K562 (cell line): ENCODE results near the gene CNTN4. TPM values are rescaled to one million over a fixed set of nuclear protein-coding genes. Genes with fewer than 3 reads are reported as not detected.

Experiments
- ATAC-seq: fragments of 200-7000 bp; cut with Tn5 transposase; 3 replicates; pipeline ENCODE4 v1.9.1; 2020; ENCODE audit warnings: moderate library complexity
- BruUV-seq: library from RNA; stranded (reverse); fragments of 400-500 nt; replicated peaks from 2 replicates; lab custom pipeline; 2021; lab: Mats Ljungman, UMichigan
- CTCF ChIA-PET: fragments of 300-600 bp; formaldehyde crosslinking; extraction: SDS; loops from one replicate; lab custom pipeline; 2021; ENCODE audit warnings: low intra/inter-chr PET ratio; lab: Yijun Ruan, JAX
- POLR2A ChIA-PET: fragments of 300-600, 350-650 bp; sonication (Branson Sonifier 250); formaldehyde crosslinking; extraction: SDS; loops from one replicate; lab custom pipeline; 2021; ENCODE audit warnings: antibody characterized with exemption, inconsistent platforms; lab: Yijun Ruan, JAX
- DNase-seq, 4 experiments: peaks; one replicate each; pipeline versions ENCODE4 v3.0.0 to v3.0.0-alpha.2; 2011 to 2018; ENCODE audit warnings: low spot score in 3 of 4, mixed read lengths in 3 of 4; ENCODE audit errors: extremely low read depth in 1 of 4
- FAIRE-seq: peaks from 2 replicates; lab custom pipeline; 2011; peaks lifted over from hg19 to GRCh38; lab: Jason Lieb, UNC
- H2AFZ ChIP-seq: 2 replicates; pipeline ENCODE4 v1.6.0; 2011; ENCODE audit warnings: low read depth, low read length, control low read depth, inconsistent platforms
- H3K27ac ChIP-seq: fragments of 200-600 bp; 3 replicates; pipeline ENCODE4 v1.8.0; 2011; ENCODE audit warnings: low read depth, mild to moderate bottlenecking, control low read depth, inconsistent platforms, low read length, moderate library complexity, mixed read lengths; ENCODE audit errors: extremely low read depth
- H3K27me3 ChIP-seq, 2 experiments: fragments of 300-600 bp in 1 of 2; 2 replicates in 1 of 2; 3 replicates in 1 of 2; pipeline versions ENCODE4 v1.6.0 to v1.8.0; 2011; ENCODE audit warnings: inconsistent platforms in 2 of 2, low read length in 2 of 2, mild to moderate bottlenecking in 1 of 2, mixed read lengths in 1 of 2, moderate library complexity in 1 of 2; ENCODE audit not compliant: control insufficient read depth in 2 of 2, insufficient read depth in 2 of 2
- H3K36me3 ChIP-seq: fragments of 300-600 bp; 3 replicates; pipeline ENCODE4 v1.8.0; 2011; ENCODE audit warnings: mild to moderate bottlenecking, low read length, inconsistent platforms; ENCODE audit not compliant: control insufficient read depth, insufficient read depth
- H3K4me1 ChIP-seq, 2 experiments: fragments of 200-600 bp in 1 of 2; replicated peaks in 1 of 2; 2 replicates in 1 of 2; 3 replicates in 1 of 2; pipeline versions ENCODE4 v1.5.1 to v1.8.0; 2011; ENCODE audit warnings: inconsistent platforms in 2 of 2, low read length in 2 of 2, mild to moderate bottlenecking in 1 of 2, mixed read lengths in 1 of 2, moderate library complexity in 1 of 2; ENCODE audit not compliant: control insufficient read depth in 2 of 2, insufficient read depth in 2 of 2
- H3K4me2 ChIP-seq: 2 replicates; pipeline ENCODE4 v1.6.1; 2011; ENCODE audit warnings: low read length, control low read depth, inconsistent platforms, mixed read lengths; ENCODE audit not compliant: insufficient read depth
- H3K4me3 ChIP-seq: fragments of 200-600 bp; sonication (generic), shearing (Covaris generic); 2 replicates; pipeline ENCODE4 v1.5.1; 2016; ENCODE audit warnings: control low read depth, inconsistent platforms
- H3K79me2 ChIP-seq: fragments of 200-600 bp; 3 replicates; pipeline ENCODE4 v1.8.0; 2011; ENCODE audit warnings: low read length, inconsistent platforms; ENCODE audit not compliant: control insufficient read depth, insufficient read depth
- H3K9ac ChIP-seq, 2 experiments: 2 replicates each; pipeline versions ENCODE4 v1.6.0 to v1.6.1; 2011; ENCODE audit warnings: low read depth in 2 of 2, low read length in 2 of 2, control low read depth in 1 of 2, inconsistent platforms in 1 of 2, mild to moderate bottlenecking in 1 of 2, mixed read lengths in 1 of 2; ENCODE audit not compliant: insufficient read depth in 1 of 2
- H3K9me1 ChIP-seq: one replicate; pipeline ENCODE4 v1.6.0; 2011; ENCODE audit warnings: inconsistent platforms, mild to moderate bottlenecking, low read length, moderate library complexity; ENCODE audit not compliant: control insufficient read depth, insufficient read depth
- H3K9me3 ChIP-seq: replicated peaks from 2 replicates; pipeline ENCODE4 v1.5.1; 2011; ENCODE audit warnings: low read depth, low read length, inconsistent platforms; ENCODE audit not compliant: control insufficient read depth, insufficient read depth
- H4K20me1 ChIP-seq: replicated peaks from 2 replicates; pipeline ENCODE4 v1.6.1; 2011; ENCODE audit warnings: low read length, inconsistent platforms, mixed read lengths; ENCODE audit not compliant: control insufficient read depth, insufficient read depth
- CBFA2T3 ChIP-seq: fragments of 450-650 bp; IDR thresholded peaks from 2 replicates; pipeline ENCODE4 v1.6.1; 2017
- GATA2 ChIP-seq: sonication (generic); formaldehyde crosslinking; IDR thresholded peaks from 2 replicates; pipeline ENCODE4 v1.4.0; 2020; ENCODE audit warnings: mild to moderate bottlenecking, missing genetic modification reagents
- L3MBTL2 ChIP-seq: fragments of 450-650 bp; IDR thresholded peaks from 2 replicates; pipeline ENCODE4 v1.6.1; 2016; ENCODE audit warnings: mild to moderate bottlenecking, moderate library complexity
- NONO ChIP-seq, 2 experiments: fragments of 200-400 bp in 1 of 2; fragments of 450-650 bp in 1 of 2; formaldehyde crosslinking in 1 of 2; IDR thresholded peaks; 2 replicates each; pipeline ENCODE4 v1.6.1; 2017; ENCODE audit warnings: low read depth in 2 of 2, mild to moderate bottlenecking in 2 of 2, moderate library complexity in 2 of 2, low read length in 1 of 2
- TFE3 ChIP-seq: fragments of 450-650 bp; formaldehyde crosslinking; IDR thresholded peaks from 2 replicates; pipeline ENCODE4 v1.4.0; 2020; ENCODE audit warnings: mild to moderate bottlenecking, mixed read lengths
- WGBS: fragments of 100-300 bp; shearing (Covaris generic); methylation state at CpG from one replicate; pipeline ENCODE4 v1.1.6; 2016; ENCODE audit warnings: low coverage, mixed read lengths; ENCODE audit not compliant: insufficient coverage; ENCODE audit errors: missing lambda C conversion rate; 5-methylcytosine and 5-hydroxymethylcytosine counted together
- in situ Hi-C: fragments of 300-500 bp; cut with MboI; formaldehyde crosslinking; loops from 4 replicates; pipeline ENCODE4 v1.15.0; 2018; ENCODE audit warnings: inconsistent platforms, mixed read lengths
- intact Hi-C: fragments of 100-400 bp; cut with micrococcal nuclease; formaldehyde crosslinking; loops from 2 replicates; pipeline ENCODE4 v1.14.2; 2022
- polyA plus RNA-seq, 8 experiments: library from polyadenylated mRNA; depleted of rRNA in 4 of 8; stranded (reverse) in 5 of 8; unstranded in 3 of 8; fragments of >200 nt; fragmentation: Nextera tagmentation in 2 of 8; fragmentation: Illumina TruSeq in 1 of 8; extraction: Ambion mirVana in 2 of 8; extraction: Trizol in 1 of 8; gene quantifications; 2 replicates each; pipeline versions ENCODE4 v1.2.1 to v1.2.3, GENCODE V29; 2011 to 2014; ENCODE audit warnings: inconsistent platforms in 1 of 8, missing spikeins in 1 of 8
- total RNA-seq, 7 experiments: library from RNA; depleted of rRNA in 6 of 7; stranded (reverse); fragments of >200 nt in 6 of 7; fragmentation: Illumina TruSeq in 2 of 7; extraction: Trizol in 2 of 7; gene quantifications; 2 replicates each; pipeline versions ENCODE4 v1.2.1 to v1.2.3, GENCODE V29; 2011 to 2021; ENCODE audit warnings: low replicate concordance in 1 of 7
- TF ChIP-seq, protein P1 (sequence below): fragments of 250-450 bp; sonication (Bioruptor Pico); IDR thresholded peaks from 2 replicates; pipeline ENCODE4 v1.5.0; 2021

CNTN4 gene
- total and polyA plus RNA-seq, 9 of the 15 experiments (the other 6 are each of a cell fraction or from before 2014, with no cell fraction given): not detected

DNA sequence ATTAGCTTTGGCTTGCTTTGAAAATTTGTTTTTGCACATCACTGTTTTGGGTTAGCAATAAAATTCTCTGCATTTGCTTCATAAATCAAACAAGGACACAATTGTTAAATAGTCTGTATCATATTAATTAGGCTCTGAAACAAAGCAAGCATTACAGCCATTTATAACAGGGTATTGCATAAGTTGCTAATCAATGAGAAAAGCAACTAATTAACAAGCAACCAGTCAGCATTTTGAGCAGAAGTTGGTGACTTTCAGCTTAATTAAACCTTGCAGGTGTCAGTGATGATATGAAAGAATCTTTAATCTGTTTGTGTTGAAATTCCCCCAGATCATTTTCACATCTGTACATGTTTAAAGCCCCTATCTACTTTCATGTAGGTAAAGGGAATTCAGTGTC is 516.4 kb downstream of the CNTN4 start:
- Histone ChIP-seq H3K9me1 (no peaks in the 10 kb centered on the region), H3K9ac (no peak overlapping the region), H3K4me2 (no peak overlapping the region), H3K79me2 (no peaks in the 10 kb centered on the region), H3K4me3 (no peak overlapping the region), H3K36me3 (no peaks in the 10 kb centered on the region), H3K9me3 (no peaks in the 10 kb centered on the region; the same call in 1 of the 2 replicates), H4K20me1 (no peaks in the 10 kb centered on the region), H2AFZ (no peak overlapping the region), H3K27me3 (no peaks in the 10 kb centered on the region), H3K4me1 (no peaks in the 10 kb centered on the region), H3K27ac (no peak overlapping the region)
- CTCF ChIA-PET: no interaction called here
- TF ChIP-seq L3MBTL2: no peak
- ATAC-seq: no peak
- FAIRE-seq: no peak
- in situ Hi-C loops: no loop called here
- DNase-seq: no peak
- POLR2A ChIA-PET: no interaction called here
- intact Hi-C loops: no loop called here
- no TSS peak for BruUV-seq

DNA sequence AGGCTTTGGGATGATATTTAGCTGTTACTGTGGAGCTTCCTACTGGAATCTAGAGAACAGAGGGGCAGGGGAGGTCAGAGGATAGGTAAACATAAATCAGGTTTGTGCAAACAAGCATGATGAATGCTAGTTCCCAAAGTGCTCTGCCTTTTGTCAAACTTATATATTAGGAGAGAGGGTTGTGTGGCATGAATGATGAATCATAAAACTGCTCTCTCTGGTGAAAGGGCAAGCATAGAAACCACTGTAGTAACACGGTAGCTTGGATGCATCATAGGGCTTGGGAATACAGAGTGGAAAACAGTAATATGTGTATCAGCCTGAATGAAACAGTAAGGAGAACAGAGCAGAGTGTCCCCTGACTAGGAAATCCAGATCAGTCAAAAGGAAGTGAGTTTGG is 524.8 kb downstream of the CNTN4 start:
- Histone ChIP-seq H3K9me3 (peaks cover 2% of the 10 kb centered on the region; the same call in 1 of the 2 replicates), H3K27ac (no peak overlapping the region), H3K79me2 (no peaks in the 10 kb centered on the region), H3K36me3 (no peaks in the 10 kb centered on the region), H2AFZ (no peak overlapping the region), H3K4me1 (no peaks in the 10 kb centered on the region), H3K9me1 (no peaks in the 10 kb centered on the region), H4K20me1 (no peaks in the 10 kb centered on the region), H3K27me3 (no peaks in the 10 kb centered on the region), H3K4me3 (no peak overlapping the region), H3K4me2 (no peak overlapping the region), H3K9ac (no peak overlapping the region)
- ChIA-PET CTCF (no interaction called here), POLR2A (no interaction called here)
- no peak for TF ChIP-seq GATA2
- no peak for TF ChIP-seq CBFA2T3
- TF ChIP-seq, protein P1, sequence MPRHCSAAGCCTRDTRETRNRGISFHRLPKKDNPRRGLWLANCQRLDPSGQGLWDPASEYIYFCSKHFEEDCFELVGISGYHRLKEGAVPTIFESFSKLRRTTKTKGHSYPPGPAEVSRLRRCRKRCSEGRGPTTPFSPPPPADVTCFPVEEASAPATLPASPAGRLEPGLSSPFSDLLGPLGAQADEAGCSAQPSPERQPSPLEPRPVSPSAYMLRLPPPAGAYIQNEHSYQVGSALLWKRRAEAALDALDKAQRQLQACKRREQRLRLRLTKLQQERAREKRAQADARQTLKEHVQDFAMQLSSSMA: no peak
- no peak for TF ChIP-seq NONO (IDR thresholded peaks at IDR 0.05; ENCODE audit: low read depth in 2 of 2, low read length in 1 of 2)
- no peak for TF ChIP-seq TFE3
- 0% methylated on average over 1 of the region's 1 CpG for WGBS
- in situ Hi-C loops (no loop called here), intact Hi-C loops (no loop called here)
- FAIRE-seq (no peak), ATAC-seq (no peak), DNase-seq (no peak)
- BruUV-seq: no TSS peak
